HCT116 (cell line): ENCODE results near the gene PLEKHG5. TPM values are rescaled to one million over a fixed set of nuclear protein-coding genes. Genes with fewer than 3 reads are reported as not detected.

Experiments used
- ATAC-seq: fragments of 200-7000 bp; cut with Tn5 transposase; 2 replicates; pipeline ENCODE4 v1.9.1; 2020; ENCODE audit warnings: mild to moderate bottlenecking, moderate library complexity
- BruUV-seq: library from RNA; stranded (reverse); fragments of 400-500 nt; replicated peaks from 2 replicates; lab custom pipeline; 2021; lab: Mats Ljungman, UMichigan
- CTCF ChIA-PET: fragments of 300-600 bp; sonication (Branson Sonifier 250); formaldehyde crosslinking; loops from one replicate; lab custom pipeline; 2021; ENCODE audit warnings: antibody characterized with exemption; lab: Charles Lee
- POLR2A ChIA-PET: fragments of 300-600, 350-600 bp; sonication (Branson Sonifier 250); formaldehyde crosslinking; loops from one replicate; lab custom pipeline; 2021; ENCODE audit warnings: antibody characterized with exemption; lab: Charles Lee
- RAD21 ChIA-PET, 2 experiments: fragments of 300-600 bp; sonication (Branson Sonifier 250); formaldehyde crosslinking; loops; one replicate each; lab custom pipeline; 2023; ENCODE audit warnings: low total read pairs in 2 of 2; ENCODE audit not compliant: uncharacterized antibody in 2 of 2, unreplicated experiment in 2 of 2, low non-redundant PET in 1 of 2; lab: Charles Lee
- DNase-seq: peaks from one replicate; pipeline ENCODE4 v3.0.0-alpha.2; 2010; ENCODE audit warnings: low read depth, low spot score
- H2AFZ ChIP-seq: fragments of 200-600 bp; shearing (Covaris generic), sonication (generic); 2 replicates; pipeline ENCODE4 v1.6.1; 2017; ENCODE audit warnings: low read depth, mixed run types, mixed read lengths, antibody characterized with exemption, low read length; ENCODE audit not compliant: poor library complexity, severe bottlenecking
- H3K27ac ChIP-seq: 2 replicates; pipeline ENCODE4 v1.5.1; 2012; ENCODE audit warnings: low read depth, low read length
- H3K27me3 ChIP-seq: fragments of 200-600 bp; sonication (generic); 2 replicates; pipeline ENCODE4 v1.6.1; 2016; ENCODE audit warnings: mixed run types, low read length, mixed read lengths; ENCODE audit not compliant: insufficient read depth
- H3K36me3 ChIP-seq, 2 experiments: fragments of 200-500 bp in 1 of 2; fragments of 200-600 bp in 1 of 2; sonication (Bioruptor generic) in 1 of 2; sonication (generic) in 1 of 2; 2 replicates each; pipeline versions ENCODE4 v1.5.1 to v1.6.1; 2014 to 2016; ENCODE audit warnings: low read length in 2 of 2, inconsistent platforms in 1 of 2, mixed read lengths in 1 of 2, mixed run types in 1 of 2; ENCODE audit not compliant: insufficient read depth in 2 of 2, control insufficient read depth in 1 of 2
- H3K4me1 ChIP-seq, 2 experiments: fragments of 200-600 bp in 1 of 2; sonication (generic) in 1 of 2; 2 replicates each; pipeline versions ENCODE4 v1.5.1 to v1.6.1; 2012 to 2017; ENCODE audit warnings: low read length in 2 of 2, inconsistent platforms in 1 of 2, mild to moderate bottlenecking in 1 of 2, mixed read lengths in 1 of 2, mixed run types in 1 of 2, moderate library complexity in 1 of 2; ENCODE audit not compliant: insufficient read depth in 2 of 2, control insufficient read depth in 1 of 2
- H3K4me2 ChIP-seq: fragments of 200-600 bp; sonication (generic); 2 replicates; pipeline ENCODE4 v1.6.1; 2017; ENCODE audit warnings: mixed run types, low read length, mixed read lengths
- H3K4me3 ChIP-seq, 2 experiments: fragments of 200-600 bp in 1 of 2; sonication (generic) in 1 of 2; replicated peaks in 1 of 2; 2 replicates each; pipeline ENCODE4 v1.5.1; 2011 to 2016; ENCODE audit warnings: low read length in 2 of 2, control low read depth in 1 of 2, low read depth in 1 of 2, mild to moderate bottlenecking in 1 of 2, mixed read lengths in 1 of 2, mixed run types in 1 of 2
- H3K79me2 ChIP-seq: fragments of 200-600 bp; sonication (generic); 2 replicates; pipeline ENCODE4 v1.6.1; 2017; ENCODE audit warnings: mild to moderate bottlenecking, mixed run types, low read length, moderate library complexity, mixed read lengths; ENCODE audit not compliant: insufficient read depth
- H3K9ac ChIP-seq: fragments of 200-600 bp; sonication (generic); 2 replicates; pipeline ENCODE4 v1.6.1; 2016; ENCODE audit warnings: low read length, mixed read lengths
- H3K9me2 ChIP-seq: fragments of 200-600 bp; sonication (generic), shearing (Covaris generic); 2 replicates; pipeline ENCODE4 v1.6.1; 2017; ENCODE audit warnings: mixed run types, mild to moderate bottlenecking, moderate library complexity; ENCODE audit not compliant: insufficient read depth
- H3K9me3 ChIP-seq, 2 experiments: fragments of 200-500 bp in 1 of 2; fragments of 200-600 bp in 1 of 2; sonication (Bioruptor generic) in 1 of 2; sonication (generic) in 1 of 2; 2 replicates each; pipeline ENCODE4 v1.6.1; 2014 to 2017; ENCODE audit warnings: low read length in 2 of 2, mixed read lengths in 2 of 2, inconsistent platforms in 1 of 2, low read depth in 1 of 2, mild to moderate bottlenecking in 1 of 2, mixed run types in 1 of 2, moderate library complexity in 1 of 2; ENCODE audit not compliant: control insufficient read depth in 1 of 2, insufficient read depth in 1 of 2
- H4K20me1 ChIP-seq: fragments of 200-600 bp; sonication (generic), shearing (Covaris generic); 2 replicates; pipeline ENCODE4 v1.6.1; 2017; ENCODE audit warnings: mixed run types, mild to moderate bottlenecking, moderate library complexity; ENCODE audit not compliant: insufficient read depth
- CBX3 ChIP-seq: IDR thresholded peaks from 2 replicates; pipeline ENCODE4 v1.6.1; 2012; ENCODE audit warnings: low read depth
- CTCF ChIP-seq, 3 experiments: fragments of 200-600 bp in 1 of 3; sonication (generic) in 1 of 3; IDR thresholded peaks in 2 of 3; conservative IDR thresholded peaks in 1 of 3; 2 replicates each; pipeline ENCODE4 v1.5.1; 2012 to 2017; ENCODE audit warnings: low read depth in 2 of 3, low read length in 2 of 3, antibody characterized with exemption in 1 of 3, borderline replicate concordance in 1 of 3, control low read depth in 1 of 3, mild to moderate bottlenecking in 1 of 3, mixed read lengths in 1 of 3, mixed run types in 1 of 3, moderate library complexity in 1 of 3; ENCODE audit not compliant: insufficient read depth in 1 of 3
- ELF1 ChIP-seq: IDR thresholded peaks from 2 replicates; pipeline ENCODE4 v1.6.1; 2012; ENCODE audit warnings: low read depth, borderline replicate concordance
- FOSL1 ChIP-seq: IDR thresholded peaks from 2 replicates; pipeline ENCODE4 v1.6.1; 2012; ENCODE audit warnings: low read depth
- JUND ChIP-seq: IDR thresholded peaks from 2 replicates; pipeline ENCODE4 v1.6.1; 2012
- MAX ChIP-seq: IDR thresholded peaks from 2 replicates; pipeline ENCODE4 v1.6.1; 2012
- RAD21 ChIP-seq: IDR thresholded peaks from 2 replicates; pipeline ENCODE4 v1.6.1; 2012; ENCODE audit warnings: low read depth, mild to moderate bottlenecking
- REST ChIP-seq: IDR thresholded peaks from 2 replicates; pipeline ENCODE4 v1.6.1; 2012; ENCODE audit warnings: low read depth
- SIN3A ChIP-seq: IDR thresholded peaks from 2 replicates; pipeline ENCODE4 v1.6.1; 2012; ENCODE audit warnings: low read depth
- SP1 ChIP-seq: IDR thresholded peaks from 2 replicates; pipeline ENCODE4 v1.6.1; 2012; ENCODE audit warnings: low read depth
- TCF7L2 ChIP-seq: IDR thresholded peaks from 2 replicates; pipeline ENCODE4 v1.7.0; 2011; ENCODE audit warnings: borderline replicate concordance, inconsistent platforms; ENCODE audit not compliant: insufficient read depth, insufficient read length; ENCODE audit errors: extremely low read depth
- YY1 ChIP-seq: IDR thresholded peaks from 2 replicates; pipeline ENCODE4 v1.6.1; 2011; ENCODE audit warnings: low read length, low read depth, moderate library complexity, mild to moderate bottlenecking; ENCODE audit not compliant: insufficient replicate concordance; ENCODE audit errors: extremely low read depth
- ZFX ChIP-seq: fragments of 450-650 bp; IDR thresholded peaks from 2 replicates; pipeline ENCODE4 v1.6.1; 2017
- intact Hi-C: fragments of 100-400 bp; cut with micrococcal nuclease; formaldehyde crosslinking; loops from 2 replicates; pipeline ENCODE4 v1.10.0; 2022
- total RNA-seq: library from RNA; stranded (reverse); gene quantifications from one replicate; pipeline ENCODE4 v1.2.1, GENCODE V29; 2021; ENCODE audit not compliant: unreplicated experiment

Gene PLEKHG5
- total RNA-seq, 1 experiment from 2014 or later, result 33.0 TPM

- Histone ChIP-seq H3K9me2 (no peaks in the 10 kb centered on the region), H3K27ac (no peak overlapping the region), H3K4me1 (peaks cover 4 to 11% of the 10 kb centered on the region in 2 experiments; a peak in 2 of 4 replicates), H3K27me3 (no peaks in the 10 kb centered on the region), H3K9me3 (no peaks in the 10 kb centered on the region), H3K36me3 (no peaks in the 10 kb centered on the region), H3K9ac (no peak overlapping the region), H3K79me2 (no peaks in the 10 kb centered on the region), H3K4me3 (no peak overlapping the region), H4K20me1 (no peaks in the 10 kb centered on the region), H3K4me2 (no peak overlapping the region), H2AFZ (no peak overlapping the region)
- DNase-seq (no peak), ATAC-seq (no peak)
- ChIA-PET RAD21 (no interaction called here), POLR2A (no interaction called here), CTCF (no interaction called here)
- intact Hi-C loops, result no loop called here
- no peak for TF ChIP-seq YY1
- no peak for TF ChIP-seq SP1
- no peak for TF ChIP-seq RAD21
- no TSS peak for BruUV-seq
Observed at GRCh38 chr1:6502000-6502891, 10.8 kb upstream of the PLEKHG5 start.

- ChIA-PET CTCF (no interaction called here), RAD21 (no interaction called here), POLR2A (no interaction called here)
- H3K9me2 ChIP-seq, result no peaks in the 10 kb centered on the region
- DNase-seq (no peak), ATAC-seq (no peak)
- H3K27ac ChIP-seq, result no peak overlapping the region
- no peak overlapping the region for H2AFZ ChIP-seq
- no peaks in the 10 kb centered on the region for H3K36me3 ChIP-seq
- H4K20me1 ChIP-seq, result no peaks in the 10 kb centered on the region
- intact Hi-C loops, result no loop called here
- no peak overlapping the region for H3K4me2 ChIP-seq
- H3K9ac ChIP-seq, result no peak overlapping the region
- H3K4me3 ChIP-seq, result no peak overlapping the region
- H3K27me3 ChIP-seq, result no peaks in the 10 kb centered on the region
- no peaks in the 10 kb centered on the region for H3K9me3 ChIP-seq
- BruUV-seq, result no TSS peak
- H3K79me2 ChIP-seq, result no peaks in the 10 kb centered on the region
- peaks cover 9 to 18% of the 10 kb centered on the region in 2 experiments for H3K4me1 ChIP-seq
- TF ChIP-seq CBX3 (no peak), TCF7L2 (no peak), RAD21 (no peak), SIN3A (no peak), CTCF (IDR thresholded peaks at IDR 0.05 in 2 of 3, conservative IDR thresholded peaks at IDR 0.05 in 1 of 3; ENCODE audit: borderline replicate concordance in 1 of 3, insufficient read depth in 1 of 3, low read depth in 2 of 3, low read length in 2 of 3) (no peak), REST (no peak), JUND (no peak), YY1 (no peak), ELF1 (no peak), FOSL1 (no peak), ZFX (no peak), MAX (no peak)
Observed at GRCh38 chr1:6501279-6501813, 9.9 kb upstream of the PLEKHG5 start.
